ENCODE measurements around the gene DENND6B. TPM values are rescaled to one million over a fixed set of nuclear protein-coding genes. Genes with fewer than 3 reads are reported as not detected.

Gene DENND6B
- total RNA-seq, 3 donors from 2014 or later, result 1.8 to 6.9 (median 5.4) TPM

GRCh38 chr22:50282361-50283155 is 44.3 kb downstream of the DENND6B start:
- peak; percentile 91 to 93 for DNase-seq (ENCODE audit: low spot score in 2 of 2)
- Histone ChIP-seq H3K4me1 (peaks cover 0 to 5% of the 10 kb centered on the region in 2 donors), H3K36me3 (peaks cover 22% of the 10 kb centered on the region), H3K27ac (peak overlapping the region; percentile 85 to 87), H3K9me3 (no peaks in the 10 kb centered on the region), H3K4me3 (peak overlapping the region in 1 of 3 donors; percentile 48), H3K27me3 (no peaks in the 10 kb centered on the region)
- intact Hi-C loops (cut with DNase I; ENCODE audit: low total_unique reads), result no loop called here
- TF ChIP-seq POLR2A (IDR thresholded peaks at IDR 0.05), result no peak
- TF ChIP-seq CTCF (IDR thresholded peaks at IDR 0.05), result no peak
- TF ChIP-seq POLR2AphosphoS5 (IDR thresholded peaks at IDR 0.05), result peak in 2 of 3 donors; percentile 54 to 62

- H3K27ac ChIP-seq, result peak overlapping the region; percentile 85 to 87
- peaks cover 0 to 5% of the 10 kb centered on the region in 2 donors for H3K4me1 ChIP-seq
- peaks cover 22% of the 10 kb centered on the region for H3K36me3 ChIP-seq
- intact Hi-C loops (cut with DNase I; ENCODE audit: low total_unique reads), result no loop called here
- DNase-seq (ENCODE audit: low spot score in 2 of 2), result no peak
- H3K9me3 ChIP-seq, result no peaks in the 10 kb centered on the region
- H3K27me3 ChIP-seq, result no peaks in the 10 kb centered on the region
- TF ChIP-seq POLR2A (IDR thresholded peaks at IDR 0.05) (no peak), CTCF (IDR thresholded peaks at IDR 0.05) (peak in 1 of 3 donors; percentile 9)
- H3K4me3 ChIP-seq, result peak overlapping the region in 1 of 3 donors; percentile 48
These were observed 44.9 kb downstream of the DENND6B start for GRCh38 chr22:50281957-50282356.

- H3K27me3 ChIP-seq, result no peaks in the 10 kb centered on the region
- peaks cover 22% of the 10 kb centered on the region for H3K36me3 ChIP-seq
- H3K4me1 ChIP-seq, result peaks cover 0 to 5% of the 10 kb centered on the region in 2 donors
- H3K27ac ChIP-seq, result peak overlapping the region; percentile 85 to 87
- H3K9me3 ChIP-seq, result no peaks in the 10 kb centered on the region
- DNase-seq (ENCODE audit: low spot score in 2 of 2), result no peak
- intact Hi-C loops (cut with DNase I; ENCODE audit: low total_unique reads), result no loop called here
- H3K4me3 ChIP-seq, result no peak overlapping the region
- TF ChIP-seq CTCF (IDR thresholded peaks at IDR 0.05), result no peak
- TF ChIP-seq POLR2AphosphoS5 (IDR thresholded peaks at IDR 0.05), result no peak
- no peak for TF ChIP-seq POLR2A (IDR thresholded peaks at IDR 0.05)
These were observed 45.4 kb downstream of the DENND6B start for GRCh38 chr22:50281384-50281760.

- peaks cover 22% of the 10 kb centered on the region for H3K36me3 ChIP-seq
- intact Hi-C loops (cut with DNase I; ENCODE audit: low total_unique reads), result no loop called here
- peaks cover 0 to 5% of the 10 kb centered on the region in 2 donors for H3K4me1 ChIP-seq
- no peak overlapping the region for H3K4me3 ChIP-seq
- DNase-seq (ENCODE audit: low spot score in 2 of 2), result no peak
- no peaks in the 10 kb centered on the region for H3K27me3 ChIP-seq
- TF ChIP-seq POLR2A (IDR thresholded peaks at IDR 0.05) (no peak), CTCF (IDR thresholded peaks at IDR 0.05) (no peak), POLR2AphosphoS5 (IDR thresholded peaks at IDR 0.05) (no peak)
- no peaks in the 10 kb centered on the region for H3K9me3 ChIP-seq
- peak overlapping the region in 1 of 2 donors; percentile 85 for H3K27ac ChIP-seq
These were observed 46.0 kb downstream of the DENND6B start for GRCh38 chr22:50280708-50281383.
